Measurements from ENCODE around the gene CTU2.
A peak's percentile ranks its signal among the peaks of the same experiment; 100 is the strongest.

CTU2 gene

GRCh38 chr16:88747588-88748301 lies 41.4 kb downstream of the CTU2 start:
- DNase-seq = peak; percentile 31 to 48

DNA sequence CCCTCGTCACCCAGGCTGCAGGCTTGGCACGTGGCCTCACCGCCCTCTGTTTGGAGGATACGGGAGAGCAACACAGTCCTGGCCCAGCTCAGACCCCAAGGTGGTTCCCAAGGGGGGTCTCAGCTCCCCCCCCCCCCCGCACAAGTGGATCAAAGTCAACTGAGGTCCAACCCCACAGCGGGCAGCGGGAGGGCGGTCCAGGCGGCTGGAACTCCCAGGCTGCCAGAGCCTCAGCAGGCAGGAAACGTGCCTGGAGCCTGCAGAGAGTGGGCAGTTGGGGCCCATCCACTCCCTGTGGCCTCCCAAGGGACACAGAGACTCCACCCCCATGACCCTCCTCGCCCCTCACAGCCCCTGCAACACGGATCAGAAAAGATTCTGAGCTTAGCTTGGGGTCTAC lies 42.1 kb downstream of the CTU2 start:
- no peak for DNase-seq

DNA sequence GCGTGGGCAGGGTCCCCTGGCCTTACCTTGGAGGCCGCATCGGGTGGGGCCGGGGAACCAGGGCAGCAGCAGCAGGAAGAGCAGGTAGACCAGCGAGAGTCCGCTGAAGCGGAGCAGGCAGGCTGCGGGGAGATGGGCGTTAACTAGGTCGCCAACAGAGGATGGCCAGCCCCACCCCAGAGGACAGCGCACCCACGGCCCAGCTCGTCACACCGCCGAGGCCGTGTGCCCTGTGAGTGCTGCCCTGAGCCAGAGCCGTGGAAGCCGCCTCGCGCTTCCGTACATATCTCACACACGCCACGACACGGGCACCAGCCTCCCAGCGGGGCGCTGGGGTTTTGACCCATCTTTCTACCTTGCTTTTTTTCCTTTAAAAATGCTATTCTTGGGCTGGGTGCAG lies 43.1 kb downstream of the CTU2 start:
- no peak for DNase-seq

- no peak for DNase-seq
Measured at GRCh38 chr16:88750854-88751253, 44.6 kb downstream of the CTU2 start.

DNA sequence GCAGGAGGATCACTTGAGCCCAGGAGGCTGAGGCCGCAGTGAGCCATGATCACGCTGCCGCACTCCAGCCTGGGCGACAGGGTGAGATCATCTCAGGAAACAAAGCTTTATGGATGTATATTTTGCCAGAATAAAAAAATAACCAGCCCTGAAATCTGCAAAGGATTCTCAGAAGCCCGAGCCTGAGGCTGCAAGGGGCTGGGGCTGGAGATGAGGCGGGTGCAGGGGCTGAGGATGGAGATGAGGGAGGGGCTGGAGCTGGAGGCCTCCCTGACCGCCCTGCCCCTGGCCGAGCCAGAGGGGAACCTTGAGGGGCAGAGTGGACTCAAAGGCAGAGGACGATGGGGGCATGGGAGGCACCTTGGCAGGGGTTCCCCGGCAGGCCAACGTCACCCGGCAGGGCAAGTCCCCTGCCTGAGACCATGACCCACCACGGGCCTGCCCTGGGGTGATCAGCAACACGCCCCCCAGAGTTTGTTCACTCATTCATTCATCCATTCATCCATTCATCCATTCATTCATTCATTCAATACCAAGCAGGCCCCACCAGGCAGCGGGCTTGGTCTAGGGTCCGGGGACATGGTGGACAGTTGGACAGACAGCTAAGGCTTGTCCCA lies 46.2 kb downstream of the CTU2 start:
- no peak for DNase-seq

DNA sequence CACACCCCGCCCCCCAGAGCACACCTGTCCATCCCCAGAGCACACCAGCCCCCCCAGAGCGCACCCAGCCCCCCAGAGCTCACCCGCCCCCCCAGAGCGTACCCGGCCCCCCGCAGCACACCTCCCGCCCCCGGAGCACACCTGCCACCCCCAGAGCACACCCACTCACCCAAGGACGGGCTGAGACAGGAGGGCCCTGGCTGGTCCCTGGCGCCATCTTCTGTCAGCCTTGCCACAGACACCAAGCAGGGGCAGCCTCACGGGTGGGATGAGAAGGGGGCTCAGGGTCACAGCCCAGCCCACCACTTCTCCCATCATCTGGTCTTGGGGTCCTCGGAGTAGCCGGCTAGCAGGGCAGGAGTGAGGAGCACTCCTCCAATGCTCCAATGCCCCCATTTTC lies 46.9 kb downstream of the CTU2 start:
- DNase-seq = no peak

- no peak for DNase-seq
Measured at GRCh38 chr16:88753602-88754001, 47.3 kb downstream of the CTU2 start.

DNA sequence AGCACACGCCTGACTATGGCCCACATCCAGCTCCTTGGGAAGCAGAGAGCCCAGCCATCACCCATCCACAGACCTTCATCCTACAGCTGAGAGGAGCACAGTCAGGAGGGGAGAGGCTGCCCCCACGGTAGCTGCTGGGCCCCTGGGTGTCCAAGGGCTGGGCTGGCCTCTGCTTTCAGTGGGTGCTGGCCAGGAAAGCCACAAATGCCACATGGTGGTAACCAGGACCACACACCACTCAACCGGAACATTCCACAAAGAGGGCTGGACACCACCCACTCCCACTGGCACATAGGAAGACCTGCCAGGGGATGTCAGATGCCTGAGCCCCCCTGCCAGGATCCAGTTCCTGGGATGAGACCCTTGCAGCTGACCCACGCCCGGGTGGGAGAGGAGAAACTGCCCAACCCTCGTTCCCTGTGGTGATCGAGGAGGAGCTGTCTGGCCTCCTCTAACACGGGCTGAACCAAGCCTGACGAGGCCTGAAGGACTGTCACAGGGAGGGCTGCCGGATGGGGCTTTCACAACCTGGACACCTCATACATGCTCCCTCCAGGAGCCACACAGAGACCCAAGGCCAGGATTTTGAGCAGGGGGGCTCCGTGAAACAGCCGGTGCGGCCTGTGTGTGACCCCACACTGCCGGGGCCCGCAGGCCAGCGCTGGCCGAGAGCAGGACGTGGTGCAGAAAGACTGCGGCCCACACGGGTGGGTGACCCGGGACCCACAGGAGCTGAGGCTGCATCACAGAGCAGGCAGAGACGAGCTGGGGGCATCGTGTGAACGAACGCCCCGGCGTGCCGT lies 48.0 kb downstream of the CTU2 start:
- no peak for DNase-seq

GRCh38 chr16:88754912-88755744 lies 48.8 kb downstream of the CTU2 start:
- DNase-seq = peak in 1 of 2 donors; percentile 23

GRCh38 chr16:88755745-88756443 lies 49.6 kb downstream of the CTU2 start:
- no peak for DNase-seq

DNA sequence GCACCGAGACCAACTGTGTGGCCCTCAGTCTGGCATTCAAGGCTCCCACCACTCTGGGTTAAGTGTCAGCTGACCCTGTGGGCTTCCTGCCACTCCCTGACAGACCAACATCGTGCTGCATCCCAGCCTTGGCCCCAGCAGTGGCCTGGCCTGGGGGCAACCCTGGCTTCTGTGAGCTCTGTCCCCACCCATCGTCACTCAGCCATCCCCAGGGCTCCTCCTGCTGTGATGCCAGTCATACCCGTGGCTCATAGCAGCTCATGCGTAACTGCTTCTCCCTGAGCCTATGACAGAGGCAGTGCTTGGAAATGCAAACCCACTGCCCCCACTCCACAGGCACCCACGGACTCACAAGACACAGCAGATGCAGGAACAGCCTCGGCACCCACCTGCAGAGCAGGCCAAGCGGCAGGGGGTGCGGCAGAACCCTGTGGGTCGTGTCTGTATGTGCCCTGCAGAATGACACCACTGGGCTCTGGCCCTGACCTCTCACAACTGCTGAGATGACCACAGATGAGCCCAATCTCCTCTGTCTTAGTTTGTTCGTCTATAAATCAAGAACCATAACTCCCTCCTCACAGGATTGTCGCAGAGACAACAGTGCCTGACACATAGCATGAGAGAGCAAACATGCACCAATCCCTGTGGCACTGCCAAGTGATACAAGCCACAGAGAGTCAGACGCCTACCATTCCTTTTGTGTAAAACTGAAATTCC lies 52.1 kb downstream of the CTU2 start:
- DNase-seq = no peak

- no peak for DNase-seq
Measured at GRCh38 chr16:88758944-88759244, 52.6 kb downstream of the CTU2 start.

- DNase-seq = peak; percentile 38 to 56
Measured at GRCh38 chr16:88759245-88759975, 53.1 kb downstream of the CTU2 start.

DNA sequence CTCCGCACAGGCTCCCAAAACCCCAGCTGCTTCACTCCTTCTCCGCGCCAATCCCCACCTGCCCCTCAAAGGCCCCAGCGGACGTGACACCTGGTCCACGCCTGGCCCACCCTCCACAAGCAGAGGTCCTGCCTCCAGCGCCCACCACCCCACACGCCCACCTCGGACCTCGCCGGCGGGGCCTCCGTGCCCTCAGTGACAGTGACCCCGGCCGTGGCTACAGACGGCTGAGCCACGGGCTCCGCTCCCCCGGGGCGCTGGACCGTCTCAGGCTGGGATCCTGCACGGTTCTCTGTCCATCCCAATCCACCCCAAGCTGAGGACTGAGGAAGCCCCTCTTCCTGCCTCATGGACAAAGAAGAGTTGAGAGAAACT lies 53.7 kb downstream of the CTU2 start:
- no peak for DNase-seq

- no peak for DNase-seq
Measured at GRCh38 chr16:88760424-88761142, 54.3 kb downstream of the CTU2 start.

DNA sequence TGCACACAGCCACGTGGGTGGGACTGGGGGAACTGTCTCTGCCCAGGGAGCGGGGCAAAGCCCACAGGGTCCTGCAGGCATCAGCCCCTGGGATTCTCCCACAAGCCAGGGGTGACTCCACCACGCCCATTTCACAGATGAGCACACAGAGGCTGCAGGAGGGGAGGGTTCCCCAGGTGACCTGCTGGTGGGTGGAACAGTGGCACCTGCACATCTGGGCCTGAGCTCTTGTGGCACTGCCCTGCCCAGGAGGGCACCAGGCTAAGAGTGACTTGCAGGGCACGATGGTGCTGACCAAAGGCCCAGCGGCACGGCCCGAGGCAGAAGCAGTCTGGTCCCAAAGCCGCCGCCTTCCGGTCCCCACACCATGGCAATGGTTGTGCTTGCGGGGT lies 54.8 kb downstream of the CTU2 start:
- no peak for DNase-seq

GRCh38 chr16:88761830-88762229 lies 55.5 kb downstream of the CTU2 start:
- DNase-seq = no peak

- DNase-seq = no peak
Measured at GRCh38 chr16:88762258-88762870, 56.1 kb downstream of the CTU2 start.

GRCh38 chr16:88762941-88763340 lies 56.6 kb downstream of the CTU2 start:
- DNase-seq = no peak

DNA sequence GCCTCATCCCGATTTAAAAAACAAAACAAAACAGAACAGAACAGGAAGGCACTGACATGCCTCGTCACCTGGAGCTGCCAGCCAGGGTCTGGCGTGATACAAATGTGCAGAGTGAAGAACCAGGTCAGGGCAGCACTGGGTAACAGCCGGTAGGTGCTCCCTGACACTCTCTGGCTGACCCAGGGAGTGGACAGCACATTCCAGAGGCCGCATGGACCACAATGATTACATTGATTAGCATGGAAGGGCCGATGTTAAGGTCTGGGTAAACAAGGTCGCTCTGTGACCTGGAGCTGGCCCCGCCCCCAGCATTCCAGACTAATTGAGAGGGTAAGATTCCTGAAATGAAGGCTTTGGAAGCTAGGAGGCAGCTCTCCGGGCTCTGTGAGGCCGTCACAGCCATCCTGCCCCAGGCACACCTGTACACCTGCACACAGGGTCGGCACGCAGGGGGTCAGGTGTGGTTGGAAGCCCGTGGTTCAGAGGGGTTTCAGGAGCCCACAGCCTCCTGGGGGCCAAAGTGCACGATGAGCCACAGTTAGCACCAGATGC lies 57.3 kb downstream of the CTU2 start:
- no peak for DNase-seq
